Mucosa of descending colon (tissue), 3 donors: Measurements from ENCODE around the gene DISP1. TPM values are rescaled to one million over a fixed set of nuclear protein-coding genes. Genes with fewer than 3 reads are reported as not detected.

Source experiments
- ATAC-seq: fragments of 200-7000 bp; cut with Tn5 transposase; one replicate; pipeline ENCODE4 v1.9.1; 2020; ENCODE audit warnings: mild to moderate bottlenecking, moderate library complexity
- DNase-seq, 3 donors: peaks; one replicate each; pipeline ENCODE4 v3.0.0-alpha.2; 2020
- H3K36me3 ChIP-seq: fragments of 200-600 bp; one replicate; pipeline ENCODE4 v1.8.0; 2021; ENCODE audit warnings: low read depth, mild to moderate bottlenecking
- H3K4me1 ChIP-seq: fragments of 200-600 bp; one replicate; pipeline ENCODE4 v1.8.0; 2021; ENCODE audit warnings: low read depth, mild to moderate bottlenecking
- H3K4me3 ChIP-seq: fragments of 200-600 bp; one replicate; pipeline ENCODE4 v1.8.0; 2021; ENCODE audit warnings: mild to moderate bottlenecking
- H3K9me3 ChIP-seq: fragments of 200-600 bp; one replicate; pipeline ENCODE4 v1.8.0; 2021; ENCODE audit warnings: mild to moderate bottlenecking
- CTCF ChIP-seq: fragments of 200-600 bp; IDR thresholded peaks from one replicate; pipeline ENCODE4 v1.8.0; 2022; ENCODE audit warnings: antibody characterized with exemption, mild to moderate bottlenecking
- intact Hi-C, 2 donors: fragments of 100-400 bp; cut with DNase I in 1 of 2; cut with micrococcal nuclease in 1 of 2; formaldehyde crosslinking; loops; one replicate each; pipeline versions ENCODE4 v1.11.0 to v1.11.1; 2022; cut with DNase I, micrococcal nuclease
- total RNA-seq, 3 donors: library from RNA; stranded (reverse); fragmentation: NEBNext Ultra II Directional in 2 of 3; extraction: Animal tissue kit (Norgen Biotek cat#: 25700) in 2 of 3; gene quantifications; one replicate each; pipeline versions ENCODE4 v1.2.1 to v1.2.4, GENCODE V29; 2021 to 2023
- donor health status: DM: no; HTN: no; CAD: no; lungs with moderate emphysema.
- donor health status: DM: no; HTN: no; CAD: no.
- donor health status: DM: no; HTN: yes; CAD: no.

DISP1 gene
- total RNA-seq, 3 donors from 2014 or later: 4.7 to 15.8 (median 4.9) TPM

GRCh38 chr1:222769971-222770620, 44.7 kb upstream of the DISP1 start:
- intact Hi-C loops: no loop called here
- Histone ChIP-seq H3K4me3 (no peak overlapping the region), H3K9me3 (peaks cover 12% of the 10 kb centered on the region), H3K4me1 (no peaks in the 10 kb centered on the region), H3K36me3 (no peaks in the 10 kb centered on the region)
- no peak for TF ChIP-seq CTCF
- DNase-seq (no peak), ATAC-seq (no peak)

- Histone ChIP-seq H3K36me3 (no peaks in the 10 kb centered on the region), H3K9me3 (peaks cover 12% of the 10 kb centered on the region), H3K4me1 (no peaks in the 10 kb centered on the region), H3K4me3 (no peak overlapping the region)
- intact Hi-C loops: no loop called here
- DNase-seq (peak in 1 of 3 donors; percentile 15), ATAC-seq (peak; percentile 59)
- TF ChIP-seq CTCF: no peak
These were observed 41.9 kb upstream of the DISP1 start for GRCh38 chr1:222772996-222773379.

GRCh38 chr1:222777463-222777862, 37.4 kb upstream of the DISP1 start:
- Histone ChIP-seq H3K9me3 (no peaks in the 10 kb centered on the region), H3K4me1 (no peaks in the 10 kb centered on the region), H3K4me3 (no peak overlapping the region), H3K36me3 (no peaks in the 10 kb centered on the region)
- DNase-seq (no peak), ATAC-seq (no peak)
- TF ChIP-seq CTCF: no peak
- intact Hi-C loops: no loop called here

GRCh38 chr1:222777977-222778376, 36.9 kb upstream of the DISP1 start:
- TF ChIP-seq CTCF: no peak
- no peaks in the 10 kb centered on the region for H3K4me1 ChIP-seq
- no peaks in the 10 kb centered on the region for H3K36me3 ChIP-seq
- no peaks in the 10 kb centered on the region for H3K9me3 ChIP-seq
- DNase-seq (no peak), ATAC-seq (no peak)
- intact Hi-C loops: no loop called here
- H3K4me3 ChIP-seq: no peak overlapping the region

GRCh38 chr1:222781251-222781650, 33.6 kb upstream of the DISP1 start:
- intact Hi-C loops: no loop called here
- Histone ChIP-seq H3K9me3 (no peaks in the 10 kb centered on the region), H3K4me3 (no peak overlapping the region), H3K36me3 (no peaks in the 10 kb centered on the region), H3K4me1 (no peaks in the 10 kb centered on the region)
- DNase-seq: no peak
- no peak for ATAC-seq
- no peak for TF ChIP-seq CTCF

GRCh38 chr1:222783051-222783450, 31.8 kb upstream of the DISP1 start:
- intact Hi-C loops: no loop called here
- H3K4me3 ChIP-seq: no peak overlapping the region
- H3K4me1 ChIP-seq: no peaks in the 10 kb centered on the region
- no peak for TF ChIP-seq CTCF
- no peaks in the 10 kb centered on the region for H3K9me3 ChIP-seq
- H3K36me3 ChIP-seq: no peaks in the 10 kb centered on the region
- no peak for DNase-seq
- ATAC-seq: no peak
